Calu3 (cell line): Measurements from ENCODE around the gene TMEM234. TPM values are rescaled to one million over a fixed set of nuclear protein-coding genes. Genes with fewer than 3 reads are reported as not detected.

Experiments used
- BruUV-seq: library from RNA; stranded (reverse); fragments of 400-500 nt; replicated peaks from 2 replicates; lab custom pipeline; 2021; lab: Mats Ljungman, UMichigan
- CTCF ChIA-PET: fragments of 300-600 bp; sonication (Branson Sonifier 250); formaldehyde crosslinking; loops from one replicate; lab custom pipeline; 2022; ENCODE audit warnings: antibody characterized with exemption; lab: Charles Lee
- DNase-seq: peaks from one replicate; pipeline ENCODE4 v3.0.0; 2022
- H3K27ac Mint-ChIP-seq: one replicate; pipeline ENCODE4 v1.8.0; 2022; ENCODE audit warnings: mixed read lengths; ENCODE audit not compliant: unreplicated experiment
- H3K27me3 Mint-ChIP-seq: one replicate; pipeline ENCODE4 v1.8.0; 2022; ENCODE audit warnings: mixed read lengths; ENCODE audit not compliant: unreplicated experiment
- H3K36me3 Mint-ChIP-seq: one replicate; pipeline ENCODE4 v1.8.0; 2022; ENCODE audit warnings: mild to moderate bottlenecking, moderate library complexity, mixed read lengths; ENCODE audit not compliant: insufficient read depth, unreplicated experiment
- H3K4me1 Mint-ChIP-seq: one replicate; pipeline ENCODE4 v1.8.0; 2022; ENCODE audit warnings: mild to moderate bottlenecking, low read depth, mixed read lengths; ENCODE audit not compliant: unreplicated experiment
- H3K4me3 Mint-ChIP-seq: one replicate; pipeline ENCODE4 v1.8.0; 2022; ENCODE audit warnings: mild to moderate bottlenecking, low read depth, moderate library complexity, mixed read lengths; ENCODE audit not compliant: unreplicated experiment
- H3K9me3 Mint-ChIP-seq: one replicate; pipeline ENCODE4 v1.8.0; 2022; ENCODE audit warnings: low read depth, mixed read lengths; ENCODE audit not compliant: unreplicated experiment
- intact Hi-C: fragments of 100-400 bp; cut with micrococcal nuclease; formaldehyde crosslinking; loops from one replicate; pipeline ENCODE4 v1.10.0; 2022; ENCODE audit not compliant: unreplicated experiment
- total RNA-seq: library from RNA; stranded (reverse); gene quantifications from 2 replicates; pipeline ENCODE4 v1.2.3, GENCODE V29; 2022
- TF ChIP-seq, protein P1 (sequence below): fragments of 200-600 bp; IDR thresholded peaks from one replicate; pipeline ENCODE4 v1.8.0; 2022; ENCODE audit warnings: antibody characterized with exemption; ENCODE audit not compliant: unreplicated experiment

TMEM234 gene
- total RNA-seq, 1 experiment from 2014 or later = 35.5 TPM

DNA sequence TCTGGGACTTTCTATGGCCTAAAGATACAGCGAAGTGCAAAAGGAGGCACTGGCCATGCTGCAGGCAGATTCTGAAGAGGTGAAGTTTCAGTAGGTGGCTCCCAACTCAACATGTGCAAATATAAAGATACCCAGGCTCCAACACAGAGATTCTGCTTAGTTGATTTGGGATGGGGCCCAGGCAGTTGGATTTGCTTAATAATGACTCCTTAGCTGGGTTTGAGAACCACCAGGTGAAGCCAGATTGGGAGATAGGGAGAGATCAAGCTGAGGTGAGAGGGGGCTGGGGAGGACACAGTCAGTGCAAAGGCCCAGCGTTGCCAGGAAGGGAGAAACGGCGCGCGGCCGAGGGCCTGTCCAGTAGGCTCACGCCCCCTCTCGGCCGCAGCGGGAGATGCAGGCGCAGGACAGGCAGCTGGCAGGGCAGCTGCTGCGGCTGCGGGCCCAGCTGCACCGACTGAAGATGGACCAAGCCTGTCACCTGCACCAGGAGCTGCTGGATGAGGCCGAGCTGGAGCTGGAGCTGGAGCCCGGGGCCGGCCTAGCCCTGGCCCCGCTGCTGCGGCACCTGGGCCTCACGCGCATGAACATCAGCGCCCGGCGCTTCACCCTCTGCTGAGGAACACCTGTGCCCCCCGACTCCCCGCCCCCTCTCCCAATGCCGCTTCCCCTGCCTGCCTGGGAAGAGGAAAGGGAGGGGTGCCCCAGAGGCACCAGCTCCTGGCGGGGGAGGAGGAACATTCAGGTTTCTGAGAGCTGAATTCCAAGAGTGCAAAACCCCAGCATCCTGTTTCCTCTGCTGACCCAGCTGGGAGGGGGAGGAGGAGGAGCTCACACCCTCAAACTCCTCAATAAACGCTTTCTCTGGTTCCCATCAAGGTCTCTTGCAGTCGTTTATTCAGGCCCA is 26.1 kb upstream of the TMEM234 start:
- no peaks in the 10 kb centered on the region for H3K27me3 Mint-ChIP-seq
- peaks cover 9% of the 10 kb centered on the region for H3K4me1 Mint-ChIP-seq
- H3K36me3 Mint-ChIP-seq = no peaks in the 10 kb centered on the region
- TF ChIP-seq, protein P1, sequence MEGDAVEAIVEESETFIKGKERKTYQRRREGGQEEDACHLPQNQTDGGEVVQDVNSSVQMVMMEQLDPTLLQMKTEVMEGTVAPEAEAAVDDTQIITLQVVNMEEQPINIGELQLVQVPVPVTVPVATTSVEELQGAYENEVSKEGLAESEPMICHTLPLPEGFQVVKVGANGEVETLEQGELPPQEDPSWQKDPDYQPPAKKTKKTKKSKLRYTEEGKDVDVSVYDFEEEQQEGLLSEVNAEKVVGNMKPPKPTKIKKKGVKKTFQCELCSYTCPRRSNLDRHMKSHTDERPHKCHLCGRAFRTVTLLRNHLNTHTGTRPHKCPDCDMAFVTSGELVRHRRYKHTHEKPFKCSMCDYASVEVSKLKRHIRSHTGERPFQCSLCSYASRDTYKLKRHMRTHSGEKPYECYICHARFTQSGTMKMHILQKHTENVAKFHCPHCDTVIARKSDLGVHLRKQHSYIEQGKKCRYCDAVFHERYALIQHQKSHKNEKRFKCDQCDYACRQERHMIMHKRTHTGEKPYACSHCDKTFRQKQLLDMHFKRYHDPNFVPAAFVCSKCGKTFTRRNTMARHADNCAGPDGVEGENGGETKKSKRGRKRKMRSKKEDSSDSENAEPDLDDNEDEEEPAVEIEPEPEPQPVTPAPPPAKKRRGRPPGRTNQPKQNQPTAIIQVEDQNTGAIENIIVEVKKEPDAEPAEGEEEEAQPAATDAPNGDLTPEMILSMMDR = no peak
- H3K9me3 Mint-ChIP-seq = no peaks in the 10 kb centered on the region
- intact Hi-C loops = loop anchor here (10.0 kb wide), 1 partner anchor 47 kb away; the partner anchor contains the start of gene HDAC1
- no peak for DNase-seq
- no peak overlapping the region for H3K4me3 Mint-ChIP-seq
- no TSS peak for BruUV-seq
- no peak overlapping the region for H3K27ac Mint-ChIP-seq
- CTCF ChIA-PET = interaction anchor here (0.6 to 0.7 kb wide), 2 partner anchors 10 to 849 kb away, joined by 3 read pairs; no protein-coding TSS in a partner anchor

DNA sequence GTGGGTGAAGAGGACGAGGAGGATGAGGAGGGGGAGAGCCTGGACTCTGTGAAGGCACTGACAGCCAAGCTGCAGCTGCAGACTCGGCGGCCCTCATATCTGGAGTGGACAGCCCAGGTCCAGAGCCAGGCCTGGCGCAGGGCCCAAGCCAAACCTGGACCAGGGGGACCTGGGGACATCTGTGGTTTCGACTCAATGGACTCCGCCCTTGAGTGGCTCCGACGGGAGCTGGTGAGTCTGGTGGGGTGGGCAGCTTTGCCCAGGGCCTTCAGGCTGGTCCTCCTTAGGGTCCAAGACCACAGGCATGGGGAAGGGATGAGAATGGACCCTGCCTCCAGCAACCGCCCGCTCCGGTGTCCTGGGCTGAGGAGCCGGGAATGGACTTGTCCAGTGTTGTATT is 25.3 kb upstream of the TMEM234 start:
- Mint-ChIP-seq H3K4me3 (no peak overlapping the region), H3K27me3 (no peaks in the 10 kb centered on the region), H3K36me3 (no peaks in the 10 kb centered on the region), H3K9me3 (no peaks in the 10 kb centered on the region), H3K27ac (no peak overlapping the region), H3K4me1 (peaks cover 9% of the 10 kb centered on the region)
- CTCF ChIA-PET = no interaction called here
- intact Hi-C loops = loop anchor here (10.0 kb wide), 1 partner anchor 47 kb away; the partner anchor contains the start of gene HDAC1
- TF ChIP-seq, protein P1 = no peak
- no TSS peak for BruUV-seq
- DNase-seq = no peak

DNA sequence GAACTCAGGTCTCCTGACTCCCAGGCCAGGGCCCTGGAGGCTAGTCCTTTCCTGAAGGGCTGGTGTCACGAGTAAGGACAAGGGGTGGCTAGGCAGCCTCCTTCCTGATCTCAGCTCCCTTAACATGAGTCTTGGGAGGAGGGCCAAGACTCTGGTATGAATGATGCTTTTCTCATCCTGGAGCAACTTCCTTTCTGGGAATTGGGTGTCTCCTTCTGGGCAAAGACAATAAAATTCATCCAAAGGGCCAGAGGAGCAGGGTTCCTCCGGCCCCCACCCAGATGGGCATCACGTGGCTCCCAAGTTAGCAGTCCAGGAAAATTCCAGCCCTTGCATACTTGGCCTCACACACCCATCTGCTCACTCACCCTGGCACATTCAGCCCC is 24.7 kb upstream of the TMEM234 start, which contains the start of gene FAM167B:
TSS of gene FAM167B (plus strand) at position 335 of the 386 bp plus-strand sequence. CDS start 200 bp downstream, outside the sequence.
- no peak within 1 kb of the TSS for H3K27ac Mint-ChIP-seq
- no peak within 1 kb of the TSS for H3K4me3 Mint-ChIP-seq
- H3K36me3 Mint-ChIP-seq = no peaks in the 10 kb centered on the region
- no TSS peak for BruUV-seq
- no peak for DNase-seq
- H3K4me1 Mint-ChIP-seq = peaks cover 9% of the 10 kb centered on the region
- H3K9me3 Mint-ChIP-seq = no peaks in the 10 kb centered on the region
- H3K27me3 Mint-ChIP-seq = no peaks in the 10 kb centered on the region
- intact Hi-C loops = loop anchor here (10.0 kb wide), 1 partner anchor 48 kb away; the partner anchor contains the start of gene HDAC1
- CTCF ChIA-PET = interaction anchor here (0.5 kb wide), 1 partner anchor 20 kb away, joined by 3 read pairs; no protein-coding TSS in a partner anchor
- TF ChIP-seq, protein P1 = no peak

DNA sequence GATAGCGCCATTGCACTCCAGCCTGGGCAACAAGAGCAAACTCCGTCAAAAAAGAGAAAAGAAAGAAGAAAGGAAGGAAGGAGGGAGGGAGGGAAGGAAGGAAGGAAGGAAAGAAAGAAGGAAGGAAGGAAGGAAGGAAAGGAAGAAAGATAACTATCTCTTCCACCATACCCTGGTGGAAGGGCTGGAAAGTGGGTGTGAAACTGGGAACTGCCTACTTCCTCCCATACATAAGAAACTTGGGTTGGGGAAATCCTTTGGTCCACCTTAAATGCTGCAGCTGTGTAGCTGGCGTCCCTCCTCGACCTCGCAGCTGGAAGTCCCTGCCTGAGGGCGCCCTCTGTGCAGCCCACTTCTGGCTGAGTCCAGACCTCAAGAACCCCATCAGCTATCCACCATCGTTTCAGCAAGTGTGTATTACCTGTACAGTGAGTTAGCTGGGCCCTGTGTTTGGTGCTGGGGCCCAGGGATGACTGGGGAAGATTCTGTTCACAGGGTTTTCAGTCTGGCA is 20.2 kb upstream of the TMEM234 start:
- CTCF ChIA-PET = interaction anchor here (1.2 kb wide), 1 partner anchor 20 kb away, joined by 3 read pairs; no protein-coding TSS in a partner anchor
- no peak overlapping the region for H3K4me3 Mint-ChIP-seq
- no peaks in the 10 kb centered on the region for H3K4me1 Mint-ChIP-seq
- H3K9me3 Mint-ChIP-seq = no peaks in the 10 kb centered on the region
- TF ChIP-seq, protein P1 = no peak
- DNase-seq = no peak
- peaks cover 14% of the 10 kb centered on the region for H3K36me3 Mint-ChIP-seq
- BruUV-seq = no TSS peak
- intact Hi-C loops = loop anchor here (5.0 to 10.0 kb wide), 2 partner anchors 52 to 75 kb away; partner anchors contain the start of gene HDAC1
- H3K27me3 Mint-ChIP-seq = no peaks in the 10 kb centered on the region
- no peak overlapping the region for H3K27ac Mint-ChIP-seq
